ENCODE data around the gene CD276. TPM values are rescaled to one million over a fixed set of nuclear protein-coding genes. Genes with fewer than 3 reads are reported as not detected.

CD276 gene
- total RNA-seq, 1 experiment from 2014 or later: 133 TPM

- Histone ChIP-seq H4K5ac (ENCODE audit: insufficient read length, low read depth, low read length) (no peak overlapping the region), H3K9me3 (ENCODE audit: control insufficient read depth, low read depth, low read length) (no peaks in the 10 kb centered on the region), H3K27ac (ENCODE audit: insufficient read length, low read depth, low read length) (no peak overlapping the region), H2BK5ac (ENCODE audit: insufficient read length, low read length) (no peak overlapping the region), H2BK12ac (ENCODE audit: insufficient read length, low read depth, low read length) (no peak overlapping the region), H3K14ac (ENCODE audit: insufficient read depth, low read length) (no peak overlapping the region), H3K79me2 (ENCODE audit: insufficient read depth, low read length) (no peaks in the 10 kb centered on the region), H3K79me1 (ENCODE audit: insufficient read depth, low read depth, low read length, poor library complexity, severe bottlenecking) (no peaks in the 10 kb centered on the region), H3K4me2 (ENCODE audit: insufficient read depth, insufficient read length, low read length) (no peak overlapping the region), H3K56ac (ENCODE audit: insufficient read length, low read depth, low read length) (no peak overlapping the region), H3K23me2 (ENCODE audit: insufficient read length, low read depth, low read length, poor library complexity, severe bottlenecking) (no peaks in the 10 kb centered on the region), H2AFZ (ENCODE audit: low read length) (no peak overlapping the region), H3K23ac (ENCODE audit: insufficient read length, low read depth, low read length) (no peak overlapping the region), H2BK120ac (ENCODE audit: low read depth, low read length, poor library complexity, severe bottlenecking) (no peak overlapping the region), H3K9ac (ENCODE audit: extremely low read depth, insufficient read length, low read length) (no peak overlapping the region), H3K27me3 (ENCODE audit: insufficient read depth, low read length) (no peaks in the 10 kb centered on the region), H2BK15ac (ENCODE audit: low read depth, low read length) (no peak overlapping the region), H2AK5ac (ENCODE audit: insufficient read length, low read length) (no peak overlapping the region), H2BK20ac (ENCODE audit: low read depth, low read length, poor library complexity, severe bottlenecking) (no peak overlapping the region), H4K91ac (ENCODE audit: insufficient read length, low read depth, low read length) (no peak overlapping the region), H3T11ph (ENCODE audit: low read length) (no peak overlapping the region), H4K8ac (replicated peaks; ENCODE audit: insufficient read length, low read depth, low read length) (no peak overlapping the region), H3K4ac (ENCODE audit: low read depth, low read length) (no peak overlapping the region), H3K18ac (ENCODE audit: insufficient read length, low read depth, low read length) (no peak overlapping the region), H4K20me1 (ENCODE audit: control insufficient read depth, insufficient read depth, insufficient read length) (no peaks in the 10 kb centered on the region), H3K4me1 (ENCODE audit: insufficient read depth, low read length) (no peaks in the 10 kb centered on the region)
- no peak for DNase-seq
- peak; percentile 50 for TF ChIP-seq CTCF (conservative IDR thresholded peaks at IDR 0.05)
- H3K4me3 Mint-ChIP-seq: no peak overlapping the region
- no peaks in the 10 kb centered on the region for H3K27me3 Mint-ChIP-seq (ENCODE audit: low read depth)
- H3K9me3 Mint-ChIP-seq: no peaks in the 10 kb centered on the region
- no peaks in the 10 kb centered on the region for H3K4me1 Mint-ChIP-seq
- peaks cover 24 to 60% (median 44%) of the 10 kb centered on the region in 3 experiments; a peak in 6 of 7 replicates for H3K36me3 Mint-ChIP-seq (ENCODE audit: insufficient read depth in 1 of 3, low read depth in 3 of 3)
- H3K27ac Mint-ChIP-seq: peak overlapping the region in 1 of 3 experiments; percentile 46; a peak in 3 of 7 replicates
These were observed 27.9 kb downstream of the CD276 start for GRCh38 chr15:73712107-73712506.
